ENCODE results near the gene PLEKHA1. TPM values are rescaled to one million over a fixed set of nuclear protein-coding genes. Genes with fewer than 3 reads are reported as not detected.

Gene PLEKHA1
- total RNA-seq, 1 donor from 2014 or later = 23.5 TPM

GRCh38 chr10:122346326-122346950 lies 28.1 kb upstream of the PLEKHA1 start:
- Histone ChIP-seq H3K9me3 (ENCODE audit: control insufficient read depth in 3 of 3, low read length in 3 of 3) (peaks cover 0 to 4% (median 0%) of the 10 kb centered on the region in 3 donors), H3K4me3 (ENCODE audit: low read length in 3 of 3) (no peak overlapping the region), H3K27me3 (ENCODE audit: control insufficient read depth in 3 of 3, insufficient read depth in 3 of 3, low read length in 3 of 3) (no peaks in the 10 kb centered on the region), H3K27ac (ENCODE audit: low read depth, low read length) (no peak overlapping the region), H3K36me3 (ENCODE audit: control insufficient read depth in 3 of 3, insufficient read depth in 3 of 3, low read length in 3 of 3) (no peaks in the 10 kb centered on the region), H3K9ac (ENCODE audit: low read depth in 1 of 3, low read length in 3 of 3) (no peak overlapping the region), H3K4me1 (ENCODE audit: control insufficient read depth in 3 of 3, insufficient read depth in 3 of 3, low read length in 3 of 3) (peaks cover 0 to 2% (median under 1%) of the 10 kb centered on the region in 3 donors)

- no peaks in the 10 kb centered on the region for H3K4me1 ChIP-seq (ENCODE audit: control insufficient read depth in 3 of 3, insufficient read depth in 3 of 3, low read length in 3 of 3)
- H3K27ac ChIP-seq (ENCODE audit: low read depth, low read length) = no peak overlapping the region
- H3K4me3 ChIP-seq (ENCODE audit: low read length in 3 of 3) = no peak overlapping the region
- no peak overlapping the region for H3K9ac ChIP-seq (ENCODE audit: low read depth in 1 of 3, low read length in 3 of 3)
- no peaks in the 10 kb centered on the region for H3K27me3 ChIP-seq (ENCODE audit: control insufficient read depth in 3 of 3, insufficient read depth in 3 of 3, low read length in 3 of 3)
- H3K36me3 ChIP-seq (ENCODE audit: control insufficient read depth in 3 of 3, insufficient read depth in 3 of 3, low read length in 3 of 3) = no peaks in the 10 kb centered on the region
- peaks cover 0 to 4% (median 0%) of the 10 kb centered on the region in 3 donors for H3K9me3 ChIP-seq (ENCODE audit: control insufficient read depth in 3 of 3, low read length in 3 of 3)
Observed at GRCh38 chr10:122347170-122347841, 27.2 kb upstream of the PLEKHA1 start.

- no peaks in the 10 kb centered on the region for H3K4me1 ChIP-seq (ENCODE audit: control insufficient read depth in 3 of 3, insufficient read depth in 3 of 3, low read length in 3 of 3)
- no peaks in the 10 kb centered on the region for H3K36me3 ChIP-seq (ENCODE audit: control insufficient read depth in 3 of 3, insufficient read depth in 3 of 3, low read length in 3 of 3)
- no peak overlapping the region for H3K4me3 ChIP-seq (ENCODE audit: low read length in 3 of 3)
- peaks cover 0 to 4% (median 0%) of the 10 kb centered on the region in 3 donors for H3K9me3 ChIP-seq (ENCODE audit: control insufficient read depth in 3 of 3, low read length in 3 of 3)
- no peak overlapping the region for H3K27ac ChIP-seq (ENCODE audit: low read depth, low read length)
- no peaks in the 10 kb centered on the region for H3K27me3 ChIP-seq (ENCODE audit: control insufficient read depth in 3 of 3, insufficient read depth in 3 of 3, low read length in 3 of 3)
- H3K9ac ChIP-seq (ENCODE audit: low read depth in 1 of 3, low read length in 3 of 3) = no peak overlapping the region
Observed at GRCh38 chr10:122348512-122348911, 26.0 kb upstream of the PLEKHA1 start.

GRCh38 chr10:122348935-122349361 lies 25.6 kb upstream of the PLEKHA1 start:
- no peak overlapping the region for H3K4me3 ChIP-seq (ENCODE audit: low read length in 3 of 3)
- no peak overlapping the region for H3K27ac ChIP-seq (ENCODE audit: low read depth, low read length)
- no peaks in the 10 kb centered on the region for H3K36me3 ChIP-seq (ENCODE audit: control insufficient read depth in 3 of 3, insufficient read depth in 3 of 3, low read length in 3 of 3)
- no peak overlapping the region for H3K9ac ChIP-seq (ENCODE audit: low read depth in 1 of 3, low read length in 3 of 3)
- peaks cover 0 to 4% (median 0%) of the 10 kb centered on the region in 3 donors for H3K9me3 ChIP-seq (ENCODE audit: control insufficient read depth in 3 of 3, low read length in 3 of 3)
- H3K27me3 ChIP-seq (ENCODE audit: control insufficient read depth in 3 of 3, insufficient read depth in 3 of 3, low read length in 3 of 3) = no peaks in the 10 kb centered on the region
- H3K4me1 ChIP-seq (ENCODE audit: control insufficient read depth in 3 of 3, insufficient read depth in 3 of 3, low read length in 3 of 3) = no peaks in the 10 kb centered on the region

GRCh38 chr10:122349758-122350369 lies 24.6 kb upstream of the PLEKHA1 start:
- H3K27ac ChIP-seq (ENCODE audit: low read depth, low read length) = no peak overlapping the region
- H3K4me3 ChIP-seq (ENCODE audit: low read length in 3 of 3) = no peak overlapping the region
- no peak overlapping the region for H3K9ac ChIP-seq (ENCODE audit: low read depth in 1 of 3, low read length in 3 of 3)
- H3K36me3 ChIP-seq (ENCODE audit: control insufficient read depth in 3 of 3, insufficient read depth in 3 of 3, low read length in 3 of 3) = no peaks in the 10 kb centered on the region
- H3K4me1 ChIP-seq (ENCODE audit: control insufficient read depth in 3 of 3, insufficient read depth in 3 of 3, low read length in 3 of 3) = no peaks in the 10 kb centered on the region
- H3K9me3 ChIP-seq (ENCODE audit: control insufficient read depth in 3 of 3, low read length in 3 of 3) = peaks cover 0 to 4% (median 0%) of the 10 kb centered on the region in 3 donors
- H3K27me3 ChIP-seq (ENCODE audit: control insufficient read depth in 3 of 3, insufficient read depth in 3 of 3, low read length in 3 of 3) = no peaks in the 10 kb centered on the region

- Histone ChIP-seq H3K27ac (ENCODE audit: low read depth, low read length) (no peak overlapping the region), H3K4me3 (ENCODE audit: low read length in 3 of 3) (no peak overlapping the region), H3K27me3 (ENCODE audit: control insufficient read depth in 3 of 3, insufficient read depth in 3 of 3, low read length in 3 of 3) (no peaks in the 10 kb centered on the region)
Observed at GRCh38 chr10:122350893-122351292, 23.6 kb upstream of the PLEKHA1 start.

GRCh38 chr10:122352817-122353525 lies 21.5 kb upstream of the PLEKHA1 start:
- Histone ChIP-seq H3K9me3 (ENCODE audit: control insufficient read depth in 3 of 3, low read length in 3 of 3) (peaks cover 0 to 2% (median 0%) of the 10 kb centered on the region in 3 donors), H3K9ac (ENCODE audit: low read depth in 1 of 3, low read length in 3 of 3) (no peak overlapping the region), H3K27me3 (ENCODE audit: control insufficient read depth in 3 of 3, insufficient read depth in 3 of 3, low read length in 3 of 3) (no peaks in the 10 kb centered on the region), H3K4me3 (ENCODE audit: low read length in 3 of 3) (no peak overlapping the region), H3K27ac (ENCODE audit: low read depth, low read length) (no peak overlapping the region), H3K36me3 (ENCODE audit: control insufficient read depth in 3 of 3, insufficient read depth in 3 of 3, low read length in 3 of 3) (no peaks in the 10 kb centered on the region), H3K4me1 (ENCODE audit: control insufficient read depth in 3 of 3, insufficient read depth in 3 of 3, low read length in 3 of 3) (no peaks in the 10 kb centered on the region)

More at GRCh38 chr10:122350893-122351292, 23.6 kb upstream of the PLEKHA1 start:
- H3K4me1 ChIP-seq (ENCODE audit: control insufficient read depth in 3 of 3, insufficient read depth in 3 of 3, low read length in 3 of 3) = no peaks in the 10 kb centered on the region
- no peak overlapping the region for H3K9ac ChIP-seq (ENCODE audit: low read depth in 1 of 3, low read length in 3 of 3)
- H3K36me3 ChIP-seq (ENCODE audit: control insufficient read depth in 3 of 3, insufficient read depth in 3 of 3, low read length in 3 of 3) = no peaks in the 10 kb centered on the region
- H3K9me3 ChIP-seq (ENCODE audit: control insufficient read depth in 3 of 3, low read length in 3 of 3) = peaks cover 0 to 4% (median 0%) of the 10 kb centered on the region in 3 donors

GRCh38 chr10:122354383-122354782 lies 20.1 kb upstream of the PLEKHA1 start:
- no peak overlapping the region for H3K9ac ChIP-seq (ENCODE audit: low read depth in 1 of 3, low read length in 3 of 3)
- H3K36me3 ChIP-seq (ENCODE audit: control insufficient read depth in 3 of 3, insufficient read depth in 3 of 3, low read length in 3 of 3) = no peaks in the 10 kb centered on the region
- H3K27me3 ChIP-seq (ENCODE audit: control insufficient read depth in 3 of 3, insufficient read depth in 3 of 3, low read length in 3 of 3) = no peaks in the 10 kb centered on the region
- H3K4me3 ChIP-seq (ENCODE audit: low read length in 3 of 3) = no peak overlapping the region
- no peaks in the 10 kb centered on the region for H3K4me1 ChIP-seq (ENCODE audit: control insufficient read depth in 3 of 3, insufficient read depth in 3 of 3, low read length in 3 of 3)
- H3K9me3 ChIP-seq (ENCODE audit: control insufficient read depth in 3 of 3, low read length in 3 of 3) = peaks cover 0 to 2% (median 2%) of the 10 kb centered on the region in 3 donors
- H3K27ac ChIP-seq (ENCODE audit: low read depth, low read length) = no peak overlapping the region

- Histone ChIP-seq H3K9ac (ENCODE audit: low read depth in 1 of 3, low read length in 3 of 3) (no peak overlapping the region), H3K27me3 (ENCODE audit: control insufficient read depth in 3 of 3, insufficient read depth in 3 of 3, low read length in 3 of 3) (no peaks in the 10 kb centered on the region), H3K36me3 (ENCODE audit: control insufficient read depth in 3 of 3, insufficient read depth in 3 of 3, low read length in 3 of 3) (no peaks in the 10 kb centered on the region), H3K27ac (ENCODE audit: low read depth, low read length) (no peak overlapping the region), H3K4me1 (ENCODE audit: control insufficient read depth in 3 of 3, insufficient read depth in 3 of 3, low read length in 3 of 3) (no peaks in the 10 kb centered on the region), H3K4me3 (ENCODE audit: low read length in 3 of 3) (no peak overlapping the region), H3K9me3 (ENCODE audit: control insufficient read depth in 3 of 3, low read length in 3 of 3) (peaks cover 0 to 2% (median 2%) of the 10 kb centered on the region in 3 donors)
Observed at GRCh38 chr10:122357685-122358084, 16.8 kb upstream of the PLEKHA1 start.
